ENCODE results near the gene CD3D.
"Not testable (repeated sequence)": the region's sequence is repeated elsewhere in the genome, so short reads cannot be mapped to it uniquely, and the experiment has no call there.

Gene CD3D

GRCh38 chr11:118338637-118339061 lies 3.9 kb downstream of the CD3D start:
- peak; percentile 43 to 97 (median 79) for DNase-seq

GRCh38 chr11:118334745-118335144 lies 7.8 kb downstream of the CD3D start:
- peak in 1 of 5 experiments; percentile 53 for DNase-seq

- no peak for DNase-seq
Measured at GRCh38 chr11:118328745-118329144, 13.8 kb downstream of the CD3D start.

- no peak for DNase-seq
Measured at GRCh38 chr11:118325283-118325682, 17.2 kb downstream of the CD3D start.

GRCh38 chr11:118322721-118323120 lies 19.8 kb downstream of the CD3D start:
- DNase-seq, result no peak

GRCh38 chr11:118321386-118322082 lies 21.0 kb downstream of the CD3D start:
- DNase-seq, result no peak

GRCh38 chr11:118320515-118320914 lies 22.0 kb downstream of the CD3D start:
- no peak for DNase-seq

GRCh38 chr11:118319337-118319707 lies 23.2 kb downstream of the CD3D start:
- no peak for DNase-seq

- DNase-seq, result no peak
Measured at GRCh38 chr11:118318581-118319336, 23.7 kb downstream of the CD3D start.

GRCh38 chr11:118318124-118318523 lies 24.4 kb downstream of the CD3D start:
- no peak for DNase-seq

- no peak for DNase-seq
Measured at GRCh38 chr11:118314988-118315411, 27.5 kb downstream of the CD3D start.

GRCh38 chr11:118313242-118313641 lies 29.3 kb downstream of the CD3D start:
- DNase-seq, result no peak

GRCh38 chr11:118312328-118312727 lies 30.2 kb downstream of the CD3D start:
- DNase-seq, result no peak

- DNase-seq, result peak in 1 of 5 experiments; percentile 32
Measured at GRCh38 chr11:118311518-118311917, 31.0 kb downstream of the CD3D start.

GRCh38 chr11:118310781-118311485 lies 31.6 kb downstream of the CD3D start:
- DNase-seq, result no peak

- no peak for DNase-seq
Measured at GRCh38 chr11:118310271-118310670, 32.2 kb downstream of the CD3D start.

GRCh38 chr11:118308995-118309528 lies 33.4 kb downstream of the CD3D start:
- not testable (repeated sequence) for DNase-seq

- peak in 2 of 5 experiments; percentile 28 to 67 for DNase-seq
Measured at GRCh38 chr11:118306556-118306955, 35.9 kb downstream of the CD3D start.

- DNase-seq, result peak in 3 of 5 experiments; percentile 21 to 85 (median 70)
Measured at GRCh38 chr11:118305726-118306125, 36.8 kb downstream of the CD3D start.

GRCh38 chr11:118304568-118305248 lies 37.8 kb downstream of the CD3D start, which contains the start of gene CD3E:
Gene CD3E (plus strand): TSS chr11:118304730. CDS start chr11:118304953, 223 bp downstream.
- DNase-seq, result peak in 4 of 5 experiments; percentile 36 to 91 (median 59)

- no peak for DNase-seq
Measured at GRCh38 chr11:118304227-118304567, 38.3 kb downstream of the CD3D start.

- no peak for DNase-seq
Measured at GRCh38 chr11:118301600-118302195, 40.8 kb downstream of the CD3D start.
